HG03521 (cell line): Measurements from ENCODE around the gene SSBP4.

ENCODE experiments used
- ATAC-seq: cut with Tn5 transposase; IDR thresholded peaks from one replicate; pipeline ENCODE4 v1.9.1; 2021; ENCODE audit warnings: mild to moderate bottlenecking, moderate library complexity; ENCODE audit not compliant: unreplicated experiment

SSBP4 gene

DNA sequence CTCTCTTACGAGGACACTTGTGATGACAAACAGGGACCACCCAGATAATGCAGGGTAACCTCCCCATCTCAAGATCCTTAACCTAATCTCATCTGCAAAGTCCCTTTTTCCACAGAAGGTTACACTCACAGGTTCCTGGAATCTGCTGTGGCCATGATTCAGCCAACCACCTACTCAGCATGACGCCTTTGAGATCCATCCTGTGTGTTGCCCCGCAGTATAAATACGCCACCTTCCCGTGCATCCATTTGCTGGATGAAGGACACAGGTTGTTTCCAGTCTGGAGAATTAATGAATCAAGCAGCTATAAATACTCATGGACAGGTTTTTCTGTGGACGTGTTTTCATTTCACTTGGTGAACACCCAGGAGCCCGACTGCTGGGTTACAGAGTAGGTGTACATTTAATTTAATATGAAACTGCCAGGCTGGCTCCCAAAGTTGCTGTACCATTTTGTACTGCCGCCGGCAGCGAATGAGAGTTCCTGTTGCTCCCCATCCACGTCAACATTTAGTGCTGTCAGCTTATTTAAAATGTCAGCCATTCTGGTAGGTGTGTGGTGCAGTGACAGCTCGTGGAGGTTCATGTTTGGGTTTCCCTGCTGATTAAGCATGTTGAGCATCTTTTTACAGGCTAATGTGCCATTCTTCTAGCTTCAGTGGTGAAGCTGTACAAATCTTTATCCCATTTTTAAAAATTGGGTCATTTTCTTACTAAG is 62.5 kb downstream of the SSBP4 start:
- ATAC-seq = no peak

DNA sequence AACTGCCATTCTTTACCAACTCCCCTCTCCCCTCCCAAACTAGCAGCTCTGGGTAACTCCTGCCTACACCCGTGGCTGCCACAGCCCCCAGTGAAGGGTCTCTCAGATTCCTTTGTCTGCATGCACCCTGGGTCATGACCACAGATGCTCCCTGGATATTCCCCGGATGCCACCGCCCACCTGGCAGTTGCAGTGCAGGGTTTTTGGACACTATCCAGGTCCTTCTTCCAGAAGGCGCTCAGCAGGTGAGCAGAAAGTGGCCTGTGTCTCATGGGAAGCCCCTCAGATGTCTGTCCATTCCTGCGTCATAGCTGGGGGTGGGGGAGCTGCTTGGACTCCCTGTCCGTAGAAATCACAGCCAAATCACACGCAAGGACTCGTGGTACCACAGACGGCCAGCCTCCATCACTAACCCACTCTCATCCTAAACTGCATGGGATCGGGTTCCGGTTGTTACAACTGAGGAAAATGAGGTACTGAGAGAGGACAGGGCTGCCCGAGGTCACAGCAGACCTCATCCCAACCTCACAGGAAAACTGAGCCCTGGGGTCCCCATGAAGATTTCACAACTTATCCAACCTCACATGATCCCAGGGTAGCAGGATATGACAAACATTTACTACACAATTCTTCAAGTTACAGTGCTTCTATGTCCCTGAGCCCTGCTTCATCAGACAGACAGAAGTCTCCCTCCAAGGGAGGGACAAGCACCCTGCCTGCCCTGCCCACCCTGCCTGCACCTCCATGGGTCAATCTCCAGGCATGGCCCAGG is 64.1 kb downstream of the SSBP4 start:
- ATAC-seq = no peak
